GM21737 (cell line): ENCODE data around the gene TBC1D3K.
"Not testable (repeated sequence)": the region's sequence is repeated elsewhere in the genome, so short reads cannot be mapped to it uniquely, and the experiment has no call there.

ENCODE experiments used
- ATAC-seq: cut with Tn5 transposase; IDR thresholded peaks from one replicate; pipeline ENCODE4 v1.9.1; 2021; ENCODE audit warnings: mild to moderate bottlenecking, moderate library complexity; ENCODE audit not compliant: unreplicated experiment

Gene TBC1D3K

DNA sequence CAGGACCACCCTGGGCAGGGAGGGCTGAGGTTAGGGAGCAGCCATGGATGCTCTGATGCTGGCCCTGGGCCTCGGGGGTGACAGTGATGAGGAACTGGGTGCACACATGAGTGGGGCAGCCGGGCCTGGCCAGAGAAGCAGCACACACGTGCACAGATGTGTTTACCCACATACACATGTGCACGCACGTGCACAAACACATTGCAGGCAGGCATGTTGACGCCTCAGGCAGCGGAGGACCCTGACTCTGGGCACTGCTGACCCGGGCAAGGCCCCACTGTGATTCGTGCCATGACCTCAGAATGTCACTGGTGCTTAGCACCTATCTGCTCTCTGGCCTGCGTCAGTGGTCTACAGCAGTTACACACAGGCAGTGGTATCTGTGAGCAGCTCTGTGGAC, at the start of gene TBC1D3K:
Gene TBC1D3K, plus strand, starts transcription at position 301 of the 400 bp plus-strand sequence. CDS start 1,585 bp downstream, outside the sequence.
- ATAC-seq = not testable (repeated sequence)

- ATAC-seq = no peak
These were observed 39.7 kb upstream of the TBC1D3K start for GRCh38 chr17:37884516-37884915.

GRCh38 chr17:37885136-37885535, 39.1 kb upstream of the TBC1D3K start:
- ATAC-seq = no peak

DNA sequence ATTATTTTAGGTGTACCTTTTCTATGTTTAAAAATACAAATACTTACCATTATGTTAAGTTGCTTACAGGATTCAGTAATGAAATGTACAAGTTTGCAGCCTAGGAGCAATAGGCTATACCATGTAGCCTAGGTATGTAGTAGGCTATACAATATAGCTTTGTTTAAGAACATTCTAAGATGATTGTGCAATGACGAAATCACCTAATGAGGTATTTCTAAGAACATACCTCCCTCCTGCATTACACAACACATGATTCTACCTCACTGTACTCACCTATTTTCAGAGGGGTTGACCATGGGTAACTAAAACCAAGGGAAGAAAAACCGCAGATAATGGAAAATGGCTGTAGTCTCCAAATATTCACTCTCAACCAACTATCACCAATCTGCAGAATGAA, 35.3 kb upstream of the TBC1D3K start:
- ATAC-seq = no peak

DNA sequence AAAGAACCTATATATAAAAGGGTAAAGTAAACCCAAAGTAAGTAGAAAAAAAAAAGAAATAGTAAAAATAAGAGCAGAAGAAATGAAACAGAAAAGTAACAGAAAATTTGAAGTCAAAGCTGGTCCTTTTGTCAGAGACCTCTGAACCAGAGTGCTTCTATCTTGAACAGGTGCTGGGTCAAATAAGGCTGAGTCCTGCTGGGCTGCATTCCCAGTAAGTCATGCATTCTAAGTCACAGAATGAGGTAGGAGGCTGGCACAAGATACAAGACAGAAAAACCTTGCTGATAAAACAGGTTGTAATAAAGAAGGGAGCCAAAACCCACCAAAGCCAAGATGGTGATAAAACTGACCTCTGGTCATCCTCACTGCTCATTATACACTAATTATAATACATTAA, 27.3 kb upstream of the TBC1D3K start:
- ATAC-seq = not testable (repeated sequence)
